ENCODE measurements around the gene RABL2A.
"Not testable (repeated sequence)": the region's sequence is repeated elsewhere in the genome, so short reads cannot be mapped to it uniquely, and the experiment has no call there.

The RABL2A gene

DNA sequence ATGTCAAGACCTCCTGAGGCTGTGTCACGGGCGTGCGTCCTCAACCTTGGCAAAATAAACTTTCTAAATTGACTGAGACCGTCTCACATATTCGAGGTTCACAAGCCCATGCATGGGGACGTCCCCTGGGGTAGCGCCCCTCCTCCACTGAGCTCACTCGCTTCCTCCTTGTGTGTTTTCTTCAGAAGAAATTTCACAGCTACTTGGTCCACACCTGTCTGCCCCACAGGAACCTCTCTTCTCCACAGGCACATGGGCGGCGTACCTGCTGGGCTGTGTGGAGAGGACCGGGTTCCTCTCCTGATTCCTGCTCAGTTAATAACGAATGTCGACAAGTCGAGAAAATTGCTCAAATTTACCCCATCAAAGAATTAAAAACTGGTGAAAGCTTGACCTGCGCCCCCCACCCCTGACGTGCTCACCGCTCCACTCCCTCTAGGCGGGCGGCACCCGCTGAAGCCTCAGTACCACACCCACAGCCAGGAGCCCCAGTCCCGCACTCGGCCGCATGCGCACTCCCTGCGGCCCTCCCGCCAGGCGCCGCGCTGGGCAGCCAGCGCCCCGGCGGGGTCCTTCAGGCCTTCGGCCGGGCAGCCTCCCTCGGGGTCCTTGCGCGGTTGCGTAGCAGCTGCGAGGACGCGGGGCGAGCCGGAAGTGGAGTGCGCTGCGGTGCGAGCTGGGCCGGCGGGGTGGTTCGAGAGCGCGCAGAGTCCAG lies at the start of gene RABL2A:
RABL2A (plus strand) TSS at position 651 of the 715 bp plus-strand sequence. CDS start 1,341 bp downstream, outside the sequence.
- peaks cover 0 to 13% (median 6%) of the 10 kb centered on the region in 4 donors for H3K4me1 ChIP-seq
- H3K36me3 ChIP-seq: peaks cover 0 to 16% (median 0%) of the 10 kb centered on the region in 3 donors
- peak within 1 kb of the TSS; percentile 64 to 70 for H3K27ac ChIP-seq
- peak in 1 of 2 experiments; percentile 9 for TF ChIP-seq CTCF (IDR thresholded peaks at IDR 0.05)
- H3K27me3 ChIP-seq; H3K9me3 ChIP-seq; intact Hi-C loops (cut with DNase I; ENCODE audit: low total_unique reads): not testable (repeated sequence)
- peak; percentile 70 to 90 for DNase-seq
- H3K4me3 ChIP-seq: peak within 1 kb of the TSS; percentile 57 to 58

GRCh38 chr2:113578508-113578907 lies 48.6 kb upstream of the RABL2A start:
- H3K27ac ChIP-seq; H3K36me3 ChIP-seq; H3K4me1 ChIP-seq; H3K27me3 ChIP-seq; H3K4me3 ChIP-seq; H3K9me3 ChIP-seq; intact Hi-C loops (cut with DNase I; ENCODE audit: low total_unique reads): not testable (repeated sequence)
- DNase-seq: peak in 1 of 2 donors; percentile 40

GRCh38 chr2:113582473-113582872 lies 44.6 kb upstream of the RABL2A start:
- H3K4me3 ChIP-seq; DNase-seq; H3K36me3 ChIP-seq; H3K27ac ChIP-seq; H3K9me3 ChIP-seq; intact Hi-C loops (cut with DNase I; ENCODE audit: low total_unique reads); H3K27me3 ChIP-seq: not testable (repeated sequence)
- H3K4me1 ChIP-seq: peaks cover 0 to 18% (median 9%) of the 10 kb centered on the region in 4 donors

- H3K9me3 ChIP-seq; intact Hi-C loops (cut with DNase I; ENCODE audit: low total_unique reads); H3K36me3 ChIP-seq; H3K27me3 ChIP-seq: not testable (repeated sequence)
- peak overlapping the region; percentile 67 to 70 for H3K4me3 ChIP-seq
- peak; percentile 62 to 85 for DNase-seq
- peak overlapping the region; percentile 58 to 75 for H3K27ac ChIP-seq
- H3K4me1 ChIP-seq: peaks cover 0 to 18% (median 9%) of the 10 kb centered on the region in 4 donors
Measured at GRCh38 chr2:113583521-113584225, 43.4 kb upstream of the RABL2A start.

DNA sequence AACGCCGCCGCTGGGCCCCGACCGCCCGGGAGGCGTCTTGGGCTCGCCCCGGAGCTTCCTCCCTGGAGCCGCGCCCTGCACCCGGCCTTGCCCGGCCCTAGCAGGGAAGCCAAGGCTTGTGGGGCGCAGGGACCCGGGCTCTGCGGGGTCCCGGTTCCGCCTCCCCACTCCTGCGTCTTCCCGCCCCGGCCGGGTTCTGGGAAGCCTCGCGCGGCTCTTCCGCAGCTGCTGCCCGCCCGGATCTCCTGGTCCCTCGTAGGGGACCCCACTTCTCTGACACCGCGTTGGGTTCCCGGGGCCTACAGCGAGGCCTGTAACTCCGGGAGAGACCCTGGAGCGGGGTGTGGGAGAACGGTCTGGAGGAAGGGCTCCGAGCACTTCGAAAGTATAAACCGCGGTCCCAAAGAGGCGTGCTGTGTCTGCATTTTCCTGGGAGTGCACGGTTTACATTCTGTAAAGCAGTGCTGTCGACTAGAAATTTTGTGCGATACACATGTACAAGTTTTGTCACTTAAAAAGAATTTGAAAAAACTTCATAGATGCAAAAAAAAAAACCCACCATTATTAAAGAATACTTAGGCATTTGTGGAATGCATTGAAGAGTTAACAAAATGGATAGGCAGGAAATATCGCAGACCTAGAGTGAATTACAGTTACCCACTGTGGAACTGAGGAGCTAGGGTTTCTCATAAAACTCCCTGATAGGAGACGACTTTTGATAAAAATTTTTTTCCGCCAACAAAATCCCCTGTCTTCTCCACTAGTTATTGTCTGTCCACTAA lies 42.6 kb upstream of the RABL2A start:
- Histone ChIP-seq H3K4me3 (peak overlapping the region; percentile 67 to 70), H3K4me1 (peaks cover 0 to 18% (median 9%) of the 10 kb centered on the region in 4 donors), H3K27ac (peak overlapping the region; percentile 58 to 75)
- intact Hi-C loops (cut with DNase I; ENCODE audit: low total_unique reads); H3K36me3 ChIP-seq; H3K27me3 ChIP-seq; DNase-seq; H3K9me3 ChIP-seq: not testable (repeated sequence)

GRCh38 chr2:113587201-113587600 lies 39.9 kb upstream of the RABL2A start:
- peak; percentile 14 to 31 for TF ChIP-seq CTCF (IDR thresholded peaks at IDR 0.05)
- peaks cover 0 to 18% (median 9%) of the 10 kb centered on the region in 4 donors for H3K4me1 ChIP-seq
- H3K36me3 ChIP-seq; H3K9me3 ChIP-seq; H3K27ac ChIP-seq; H3K27me3 ChIP-seq; intact Hi-C loops (cut with DNase I; ENCODE audit: low total_unique reads); DNase-seq; H3K4me3 ChIP-seq: not testable (repeated sequence)

DNA sequence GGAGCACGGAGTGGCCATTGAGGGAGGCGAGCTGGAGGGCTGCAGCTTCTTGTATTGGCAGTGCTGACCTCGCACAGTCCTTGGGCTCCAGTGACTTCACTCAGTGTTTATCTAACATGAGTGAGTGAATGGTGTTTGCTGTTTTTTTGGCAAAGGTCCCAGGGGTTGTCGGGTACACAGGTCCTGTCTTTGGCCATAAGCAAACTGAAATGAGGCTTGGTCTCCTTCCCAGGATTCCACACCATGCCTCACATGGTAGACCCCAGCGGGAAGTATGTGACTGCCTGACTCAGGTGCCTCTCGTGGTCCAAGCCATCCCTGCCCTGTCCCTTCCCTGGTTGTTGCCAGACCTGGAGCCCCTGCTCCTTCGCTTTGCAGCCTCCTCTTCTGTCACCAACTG lies 37.5 kb upstream of the RABL2A start:
- H3K4me1 ChIP-seq; H3K27ac ChIP-seq; DNase-seq; H3K27me3 ChIP-seq; H3K36me3 ChIP-seq; H3K9me3 ChIP-seq; intact Hi-C loops (cut with DNase I; ENCODE audit: low total_unique reads); H3K4me3 ChIP-seq: not testable (repeated sequence)

- H3K4me1 ChIP-seq; H3K9me3 ChIP-seq; H3K4me3 ChIP-seq; H3K36me3 ChIP-seq; H3K27ac ChIP-seq; H3K27me3 ChIP-seq; DNase-seq; intact Hi-C loops (cut with DNase I; ENCODE audit: low total_unique reads): not testable (repeated sequence)
Measured at GRCh38 chr2:113591926-113592325, 35.1 kb upstream of the RABL2A start.

GRCh38 chr2:113593280-113593679 lies 33.8 kb upstream of the RABL2A start:
- H3K36me3 ChIP-seq: peaks cover 0 to 14% (median 0%) of the 10 kb centered on the region in 3 donors
- H3K27ac ChIP-seq; H3K27me3 ChIP-seq; intact Hi-C loops (cut with DNase I; ENCODE audit: low total_unique reads); H3K9me3 ChIP-seq; DNase-seq; H3K4me1 ChIP-seq; H3K4me3 ChIP-seq: not testable (repeated sequence)

- H3K4me1 ChIP-seq; H3K27me3 ChIP-seq; H3K4me3 ChIP-seq; intact Hi-C loops (cut with DNase I; ENCODE audit: low total_unique reads); H3K27ac ChIP-seq; H3K9me3 ChIP-seq; DNase-seq: not testable (repeated sequence)
- H3K36me3 ChIP-seq: peaks cover 0 to 18% (median 0%) of the 10 kb centered on the region in 3 donors
Measured at GRCh38 chr2:113595725-113596124, 31.3 kb upstream of the RABL2A start.

DNA sequence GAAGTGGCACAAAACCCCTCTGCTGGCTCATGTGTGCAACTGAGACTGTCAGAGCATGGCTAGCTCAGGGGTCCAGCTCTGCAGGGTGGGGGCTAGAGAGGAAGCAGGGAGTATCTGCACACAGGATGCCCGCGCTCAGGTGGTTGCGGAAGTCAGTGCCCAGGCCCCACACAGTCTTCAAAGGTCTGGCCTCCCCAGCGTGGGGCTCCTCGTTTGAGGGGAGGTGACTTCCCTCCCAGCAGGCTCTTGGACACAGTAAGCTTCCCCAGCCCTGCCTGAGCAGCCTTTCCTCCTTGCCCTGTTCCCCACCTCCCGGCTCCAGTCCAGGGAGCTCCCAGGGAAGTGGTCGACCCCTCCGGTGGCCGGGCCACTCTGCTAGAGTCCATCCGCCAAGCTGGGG lies 29.9 kb upstream of the RABL2A start:
- H3K4me1 ChIP-seq; H3K4me3 ChIP-seq; intact Hi-C loops (cut with DNase I; ENCODE audit: low total_unique reads); H3K9me3 ChIP-seq; DNase-seq; H3K27ac ChIP-seq; H3K27me3 ChIP-seq: not testable (repeated sequence)
- H3K36me3 ChIP-seq: peaks cover 0 to 18% (median 0%) of the 10 kb centered on the region in 3 donors

Measured in tibial artery (tissue), 4 donors.